ENCODE measurements around the gene DOP1A. TPM values are rescaled to one million over a fixed set of nuclear protein-coding genes. Genes with fewer than 3 reads are reported as not detected.
A peak's percentile ranks its signal among the peaks of the same experiment; 100 is the strongest.

DOP1A gene
- total RNA-seq, 1 experiment from 2014 or later, result 5.3 TPM

- in situ Hi-C loops (cut with HindIII; ENCODE audit: low pct_unique_long_range_greater_than_20kb, low sequenced_read_pairs), result no loop called here
- no peak for DNase-seq (ENCODE audit: low read depth, low spot score)
These were observed 57.1 kb downstream of the DOP1A start for GRCh38 chr6:83124553-83124952.

- in situ Hi-C loops (cut with HindIII; ENCODE audit: low pct_unique_long_range_greater_than_20kb, low sequenced_read_pairs), result no loop called here
- DNase-seq (ENCODE audit: low read depth, low spot score), result no peak
These were observed 58.0 kb downstream of the DOP1A start for GRCh38 chr6:83125425-83125824.

- in situ Hi-C loops (cut with HindIII; ENCODE audit: low pct_unique_long_range_greater_than_20kb, low sequenced_read_pairs), result no loop called here
- no peak for DNase-seq (ENCODE audit: low read depth, low spot score)
These were observed 58.8 kb downstream of the DOP1A start for GRCh38 chr6:83126223-83126622.

- in situ Hi-C loops (cut with HindIII; ENCODE audit: low pct_unique_long_range_greater_than_20kb, low sequenced_read_pairs), result no loop called here
- DNase-seq (ENCODE audit: low read depth, low spot score), result no peak
These were observed 59.3 kb downstream of the DOP1A start for GRCh38 chr6:83126807-83127206.

- in situ Hi-C loops (cut with HindIII; ENCODE audit: low pct_unique_long_range_greater_than_20kb, low sequenced_read_pairs), result no loop called here
These were observed 59.8 kb downstream of the DOP1A start for GRCh38 chr6:83127258-83127657.

GRCh38 chr6:83127976-83128375 lies 60.5 kb downstream of the DOP1A start:
- DNase-seq (ENCODE audit: low read depth, low spot score), result no peak
- in situ Hi-C loops (cut with HindIII; ENCODE audit: low pct_unique_long_range_greater_than_20kb, low sequenced_read_pairs), result no loop called here

More at GRCh38 chr6:83127258-83127657, 59.8 kb downstream of the DOP1A start:
- DNase-seq (ENCODE audit: low read depth, low spot score), result no peak

GRCh38 chr6:83132121-83132520 lies 64.7 kb downstream of the DOP1A start:
- DNase-seq (ENCODE audit: low read depth, low spot score), result no peak
- in situ Hi-C loops (cut with HindIII; ENCODE audit: low pct_unique_long_range_greater_than_20kb, low sequenced_read_pairs), result no loop called here

GRCh38 chr6:83138118-83138722 lies 70.7 kb downstream of the DOP1A start:
- in situ Hi-C loops (cut with HindIII; ENCODE audit: low pct_unique_long_range_greater_than_20kb, low sequenced_read_pairs), result no loop called here
- no peak for DNase-seq (ENCODE audit: low read depth, low spot score)

- DNase-seq (ENCODE audit: low read depth, low spot score), result no peak
- in situ Hi-C loops (cut with HindIII; ENCODE audit: low pct_unique_long_range_greater_than_20kb, low sequenced_read_pairs), result no loop called here
These were observed 71.3 kb downstream of the DOP1A start for GRCh38 chr6:83138758-83139157.

- in situ Hi-C loops (cut with HindIII; ENCODE audit: low pct_unique_long_range_greater_than_20kb, low sequenced_read_pairs), result no loop called here
- DNase-seq (ENCODE audit: low read depth, low spot score), result no peak
These were observed 83.6 kb downstream of the DOP1A start for GRCh38 chr6:83151114-83151513.

GRCh38 chr6:83152913-83153312 lies 85.4 kb downstream of the DOP1A start:
- in situ Hi-C loops (cut with HindIII; ENCODE audit: low pct_unique_long_range_greater_than_20kb, low sequenced_read_pairs), result no loop called here
- DNase-seq (ENCODE audit: low read depth, low spot score), result no peak

GRCh38 chr6:83153883-83154521 lies 86.5 kb downstream of the DOP1A start:
- in situ Hi-C loops (cut with HindIII; ENCODE audit: low pct_unique_long_range_greater_than_20kb, low sequenced_read_pairs), result no loop called here
- DNase-seq (ENCODE audit: low read depth, low spot score), result no peak

GRCh38 chr6:83155794-83156193 lies 88.3 kb downstream of the DOP1A start:
- in situ Hi-C loops (cut with HindIII; ENCODE audit: low pct_unique_long_range_greater_than_20kb, low sequenced_read_pairs), result no loop called here
- no peak for DNase-seq (ENCODE audit: low read depth, low spot score)

- DNase-seq (ENCODE audit: low read depth, low spot score), result peak; percentile 2
- in situ Hi-C loops (cut with HindIII; ENCODE audit: low pct_unique_long_range_greater_than_20kb, low sequenced_read_pairs), result no loop called here
These were observed 92.7 kb downstream of the DOP1A start for GRCh38 chr6:83160167-83160566.

- no peak for DNase-seq (ENCODE audit: low read depth, low spot score)
These were observed 100.3 kb downstream of the DOP1A start for GRCh38 chr6:83167726-83168278.

GRCh38 chr6:83168556-83168955 lies 101.1 kb downstream of the DOP1A start:
- in situ Hi-C loops (cut with HindIII; ENCODE audit: low pct_unique_long_range_greater_than_20kb, low sequenced_read_pairs), result no loop called here

More at GRCh38 chr6:83167726-83168278, 100.3 kb downstream of the DOP1A start:
- in situ Hi-C loops (cut with HindIII; ENCODE audit: low pct_unique_long_range_greater_than_20kb, low sequenced_read_pairs), result no loop called here

GRCh38 chr6:83169106-83169505 lies 101.6 kb downstream of the DOP1A start:
- in situ Hi-C loops (cut with HindIII; ENCODE audit: low pct_unique_long_range_greater_than_20kb, low sequenced_read_pairs), result no loop called here
- DNase-seq (ENCODE audit: low read depth, low spot score), result no peak

More at GRCh38 chr6:83168556-83168955, 101.1 kb downstream of the DOP1A start:
- DNase-seq (ENCODE audit: low read depth, low spot score), result no peak

GRCh38 chr6:83169511-83169910 lies 102.0 kb downstream of the DOP1A start:
- in situ Hi-C loops (cut with HindIII; ENCODE audit: low pct_unique_long_range_greater_than_20kb, low sequenced_read_pairs), result no loop called here

GRCh38 chr6:83176246-83176645 lies 108.8 kb downstream of the DOP1A start:
- in situ Hi-C loops (cut with HindIII; ENCODE audit: low pct_unique_long_range_greater_than_20kb, low sequenced_read_pairs), result no loop called here
- DNase-seq (ENCODE audit: low read depth, low spot score), result no peak

More at GRCh38 chr6:83169511-83169910, 102.0 kb downstream of the DOP1A start:
- DNase-seq (ENCODE audit: low read depth, low spot score), result no peak
